Esophagus squamous epithelium (tissue), 5 donors: ENCODE data around the gene LONP1. TPM values are rescaled to one million over a fixed set of nuclear protein-coding genes. Genes with fewer than 3 reads are reported as not detected.

ENCODE experiments used
- DNase-seq: peaks from one replicate; lab custom pipeline; 2025; lab: John Stamatoyannopoulos, UW
- H3K27ac ChIP-seq, 4 donors: fragments of 200-600 bp; sonication (generic); one replicate each; pipeline ENCODE4 v1.5.1; 2016 to 2019; ENCODE audit warnings: mild to moderate bottlenecking in 1 of 4
- H3K27me3 ChIP-seq, 4 donors: fragments of 200-600 bp; sonication (generic); 1 replicate in 3 of 4; 2 replicates in 1 of 4; pipeline versions ENCODE4 v1.5.1 to v1.6.0; 2017 to 2021; ENCODE audit warnings: antibody characterized with exemption in 1 of 4
- H3K36me3 ChIP-seq, 3 donors: fragments of 200-600 bp; sonication (generic); one replicate each; pipeline ENCODE4 v1.5.1; 2016 to 2019
- H3K4me1 ChIP-seq, 3 donors: fragments of 200-600 bp; sonication (generic); one replicate each; pipeline ENCODE4 v1.5.1; 2017 to 2019
- H3K4me3 ChIP-seq, 4 donors: fragments of 200-600 bp; sonication (generic); 1 replicate in 3 of 4; 2 replicates in 1 of 4; pipeline ENCODE4 v1.5.1; 2016 to 2019; ENCODE audit warnings: mild to moderate bottlenecking in 2 of 4, moderate library complexity in 1 of 4
- H3K9me3 ChIP-seq, 3 donors: fragments of 200-600 bp; sonication (generic); one replicate each; pipeline ENCODE4 v1.5.1; 2016 to 2019
- POLR2A ChIP-seq, 4 donors: fragments of 450-650 bp; IDR thresholded peaks; one replicate each; pipeline ENCODE4 v1.6.1; 2017; ENCODE audit warnings: antibody characterized with exemption in 4 of 4, mild to moderate bottlenecking in 4 of 4, moderate library complexity in 3 of 4
- WGBS, 2 donors: methylation state at CpG; one replicate each; pipeline ENCODE4 v1.1.5; 2018; 5-methylcytosine and 5-hydroxymethylcytosine counted together
- intact Hi-C: fragments of 100-400 bp; cut with DNase I; formaldehyde crosslinking; loops from one replicate; pipeline ENCODE4 v1.15.0; 2022
- total RNA-seq, 4 donors: library from RNA; depleted of rRNA; stranded (reverse); fragments of >200 nt; gene quantifications; one replicate each; pipeline ENCODE4 v1.1.0, GENCODE V29; 2016
- TF ChIP-seq, protein P1 (sequence below), 6 experiments: fragments of 450-650 bp in 4 of 6; fragments of 200-600 bp in 2 of 6; sonication (generic) in 2 of 6; IDR thresholded peaks; one replicate each; pipeline ENCODE4 v1.5.1; 2016 to 2019; ENCODE audit warnings: antibody characterized with exemption in 6 of 6, mild to moderate bottlenecking in 4 of 6, moderate library complexity in 4 of 6
- donor health status: DM: yes; HTN: yes; CAD: no.

Gene LONP1
- total RNA-seq, 4 donors from 2014 or later = 38.0 to 68.5 (median 51.2) TPM

DNA sequence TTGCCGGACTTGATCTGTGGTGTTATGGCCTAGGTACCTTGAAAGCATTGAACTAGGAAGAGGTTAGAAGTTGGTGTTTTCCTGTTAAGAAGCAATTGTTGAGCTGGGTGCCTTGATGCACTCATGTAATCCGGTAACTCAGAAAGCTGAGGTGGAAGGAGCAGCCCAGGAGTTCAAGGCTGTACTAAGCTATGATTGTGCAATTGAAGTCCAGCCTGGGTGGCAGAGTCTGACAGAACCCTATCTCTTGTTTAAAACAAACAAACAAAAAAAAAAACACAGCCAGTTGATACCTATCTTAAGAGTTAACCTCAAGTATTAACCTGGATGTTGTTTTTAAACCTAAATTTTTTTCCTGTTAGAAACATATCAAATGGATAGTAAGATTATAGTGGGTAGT lies 77.7 kb downstream of the LONP1 start:
- Histone ChIP-seq H3K27ac (peak overlapping the region in 1 of 4 donors; percentile 60), H3K4me1 (peaks cover 10 to 62% (median 18%) of the 10 kb centered on the region in 3 donors), H3K9me3 (no peaks in the 10 kb centered on the region), H3K27me3 (no peaks in the 10 kb centered on the region), H3K4me3 (no peak overlapping the region), H3K36me3 (peaks cover 15 to 62% (median 29%) of the 10 kb centered on the region in 3 donors)
- 81 to 83% methylated on average over 2 of the region's 2 CpGs for WGBS, 2 donors
- no peak for DNase-seq
- no peak for TF ChIP-seq POLR2A (IDR thresholded peaks at IDR 0.05)
- TF ChIP-seq, protein P1, sequence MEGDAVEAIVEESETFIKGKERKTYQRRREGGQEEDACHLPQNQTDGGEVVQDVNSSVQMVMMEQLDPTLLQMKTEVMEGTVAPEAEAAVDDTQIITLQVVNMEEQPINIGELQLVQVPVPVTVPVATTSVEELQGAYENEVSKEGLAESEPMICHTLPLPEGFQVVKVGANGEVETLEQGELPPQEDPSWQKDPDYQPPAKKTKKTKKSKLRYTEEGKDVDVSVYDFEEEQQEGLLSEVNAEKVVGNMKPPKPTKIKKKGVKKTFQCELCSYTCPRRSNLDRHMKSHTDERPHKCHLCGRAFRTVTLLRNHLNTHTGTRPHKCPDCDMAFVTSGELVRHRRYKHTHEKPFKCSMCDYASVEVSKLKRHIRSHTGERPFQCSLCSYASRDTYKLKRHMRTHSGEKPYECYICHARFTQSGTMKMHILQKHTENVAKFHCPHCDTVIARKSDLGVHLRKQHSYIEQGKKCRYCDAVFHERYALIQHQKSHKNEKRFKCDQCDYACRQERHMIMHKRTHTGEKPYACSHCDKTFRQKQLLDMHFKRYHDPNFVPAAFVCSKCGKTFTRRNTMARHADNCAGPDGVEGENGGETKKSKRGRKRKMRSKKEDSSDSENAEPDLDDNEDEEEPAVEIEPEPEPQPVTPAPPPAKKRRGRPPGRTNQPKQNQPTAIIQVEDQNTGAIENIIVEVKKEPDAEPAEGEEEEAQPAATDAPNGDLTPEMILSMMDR (IDR thresholded peaks at IDR 0.05) = no peak
- intact Hi-C loops = no loop called here

Other genes with a start within 250 kb of the LONP1 start
- 10 to 100 TPM; 19.6 to 44.2 (median 28.0) TPM for gene TINCR, start 152.2 kb downstream of the LONP1 start, total RNA-seq
- 10 to 100 TPM; 11.6 to 47.3 (median 32.1) TPM for gene SAFB2, start 97.4 kb downstream of the LONP1 start, total RNA-seq
- gene SAFB, start 97.1 kb downstream of the LONP1 start, total RNA-seq = 10 to 100 TPM; 40.5 to 80.1 (median 59.2) TPM
- gene MICOS13, start 39.6 kb downstream of the LONP1 start, total RNA-seq = 10 to 100 TPM; 34.0 to 76.3 (median 48.8) TPM
- 1 to 10 TPM; 1.9 to 9.4 (median 8.3) TPM for gene HSD11B1L, start 39.1 kb downstream of the LONP1 start, total RNA-seq
- 1,000 to 10,000 TPM in 2 of 4 donors, 100 to 1,000 TPM in 2; 572 to 1,565 (median 1,059) TPM for gene RPL36, start 29.9 kb downstream of the LONP1 start, total RNA-seq
- under 1 TPM in 1 of 4 donors, not detected in 3; 0.19 TPM for gene CATSPERD, start 491 bp upstream of the LONP1 start, total RNA-seq
- 1 to 10 TPM; 1.3 to 5.0 (median 2.1) TPM for gene PRR22, start 64.6 kb upstream of the LONP1 start, total RNA-seq
- gene DUS3L, start 71.0 kb upstream of the LONP1 start, total RNA-seq = 10 to 100 TPM; 19.2 to 45.8 (median 39.4) TPM
- 1 to 10 TPM; 1.1 to 3.8 (median 1.4) TPM for gene NRTN, start 84.9 kb upstream of the LONP1 start, total RNA-seq
- gene FUT6, start 119.6 kb upstream of the LONP1 start, total RNA-seq = 100 to 1,000 TPM in 1 of 4 donors, 10 to 100 TPM in 3; 40.6 to 160 (median 68.9) TPM
- 100 to 1,000 TPM in 2 of 4 donors, 10 to 100 TPM in 2; 51.7 to 145 (median 84.8) TPM for gene FUT3, start 131.3 kb upstream of the LONP1 start, total RNA-seq
- gene FUT5, start 150.4 kb upstream of the LONP1 start, total RNA-seq = not detected
- 100 to 1,000 TPM; 204 to 277 (median 234) TPM for gene NDUFA11, start 183.6 kb upstream of the LONP1 start, total RNA-seq
- 1 to 10 TPM; 3.1 to 8.6 (median 5.6) TPM for gene VMAC, start 184.7 kb upstream of the LONP1 start, total RNA-seq
- 10 to 100 TPM in 2 of 4 donors, 1 to 10 TPM in 2; 3.3 to 13.7 (median 7.3) TPM for gene CAPS, start 194.1 kb upstream of the LONP1 start, total RNA-seq